A673 (cell line): ENCODE data around the gene ERAP2. TPM values are rescaled to one million over a fixed set of nuclear protein-coding genes. Genes with fewer than 3 reads are reported as not detected.

Experiments
- BruUV-seq: library from RNA; stranded (reverse); fragments of 400-500 nt; replicated peaks from 2 replicates; lab custom pipeline; 2021; lab: Mats Ljungman, UMichigan
- CTCF ChIA-PET: fragments of 300-600 bp; sonication (Branson Sonifier 250); formaldehyde crosslinking; loops from one replicate; lab custom pipeline; 2022; ENCODE audit warnings: antibody characterized with exemption; lab: Charles Lee
- POLR2A ChIA-PET: fragments of 300-600 bp; sonication (Branson Sonifier 250); formaldehyde crosslinking; loops from one replicate; lab custom pipeline; 2022; ENCODE audit warnings: antibody characterized with exemption; ENCODE audit not compliant: low non-redundant PET; lab: Charles Lee
- DNase-seq: peaks from one replicate; pipeline ENCODE4 v3.0.0-alpha.2; 2015; ENCODE audit warnings: low spot score
- H3K27ac ChIP-seq: fragments of 200-600 bp; sonication (generic); 2 replicates; pipeline ENCODE4 v1.5.1; 2016; ENCODE audit warnings: mixed run types, low read depth, mild to moderate bottlenecking, mixed read lengths, antibody characterized with exemption, low read length; ENCODE audit not compliant: poor library complexity, severe bottlenecking
- H3K27me3 ChIP-seq: fragments of 200-600 bp; sonication (generic); replicated peaks from 2 replicates; pipeline ENCODE4 v1.6.1; 2017; ENCODE audit warnings: mixed run types, low read depth, mild to moderate bottlenecking, mixed read lengths, antibody characterized with exemption, low read length; ENCODE audit not compliant: insufficient read depth, poor library complexity
- H3K36me3 ChIP-seq: fragments of 200-600 bp; sonication (generic); 2 replicates; pipeline ENCODE4 v1.6.1; 2016; ENCODE audit warnings: mixed run types, mild to moderate bottlenecking, mixed read lengths, antibody characterized with exemption, low read length; ENCODE audit not compliant: insufficient read depth, poor library complexity, severe bottlenecking
- H3K4me1 ChIP-seq: fragments of 200-600 bp; sonication (generic); 2 replicates; pipeline ENCODE4 v1.6.1; 2017; ENCODE audit warnings: mixed run types, mild to moderate bottlenecking, mixed read lengths, antibody characterized with exemption, low read length; ENCODE audit not compliant: insufficient read depth, poor library complexity, severe bottlenecking
- H3K4me3 ChIP-seq: fragments of 200-600 bp; sonication (generic); 2 replicates; pipeline ENCODE4 v1.5.1; 2016; ENCODE audit warnings: low read depth, mixed run types, mild to moderate bottlenecking, mixed read lengths, low read length; ENCODE audit not compliant: poor library complexity, severe bottlenecking
- H3K9me3 ChIP-seq: fragments of 200-600 bp; sonication (generic); 2 replicates; pipeline ENCODE4 v1.6.1; 2016; ENCODE audit warnings: mixed run types, low read depth, mild to moderate bottlenecking, mixed read lengths, antibody characterized with exemption, low read length; ENCODE audit not compliant: poor library complexity, severe bottlenecking
- CTCF ChIP-seq: fragments of 300-800, 200-600 bp; sonication (generic); conservative IDR thresholded peaks from 2 replicates; pipeline ENCODE4 v1.5.1; 2017; ENCODE audit warnings: low read depth, mild to moderate bottlenecking, antibody characterized with exemption, low read length, moderate library complexity, mixed read lengths
- EZH2 ChIP-seq: fragments of 200-600 bp; sonication (generic); IDR thresholded peaks from 2 replicates; pipeline ENCODE4 v1.6.1; 2017; ENCODE audit warnings: borderline replicate concordance, low read depth, mild to moderate bottlenecking, mixed read lengths, antibody characterized with exemption, low read length; ENCODE audit not compliant: poor library complexity, severe bottlenecking
- intact Hi-C: fragments of 100-400 bp; cut with micrococcal nuclease; formaldehyde crosslinking; loops from one replicate; pipeline ENCODE4 v1.10.0; 2022; ENCODE audit not compliant: unreplicated experiment
- total RNA-seq: library from RNA; stranded (reverse); gene quantifications from 2 replicates; pipeline ENCODE4 v1.2.3, GENCODE V29; 2021

Gene ERAP2
- total RNA-seq, 1 experiment from 2014 or later: 2.6 TPM

DNA sequence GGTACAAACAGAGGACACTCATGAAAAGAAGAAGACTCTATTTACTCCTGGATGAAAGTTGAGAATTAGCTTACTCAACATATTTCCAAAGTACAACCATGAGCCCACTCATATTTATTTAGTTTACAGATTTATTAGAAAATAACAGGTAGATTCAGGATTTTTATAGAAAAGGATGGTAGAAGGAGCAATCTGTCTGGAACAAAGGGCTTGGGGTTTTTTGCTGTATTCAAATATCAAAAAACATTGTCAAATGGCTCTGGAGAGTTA, 7.0 kb upstream of the ERAP2 start:
- TF ChIP-seq EZH2 (no peak), CTCF (no peak)
- Histone ChIP-seq H3K27ac (no peak overlapping the region), H3K27me3 (no peaks in the 10 kb centered on the region), H3K4me1 (peaks cover 3% of the 10 kb centered on the region), H3K4me3 (no peak overlapping the region), H3K9me3 (no peaks in the 10 kb centered on the region), H3K36me3 (no peaks in the 10 kb centered on the region)
- BruUV-seq: no TSS peak
- POLR2A ChIA-PET: no interaction called here
- intact Hi-C loops: loop anchor here (1.0 to 5.0 kb wide), 4 partner anchors 115 to 293 kb away; partner anchors contain the start of gene LIX1
- DNase-seq: no peak
- CTCF ChIA-PET: interaction anchor here (0.5 to 1.3 kb wide), 11 partner anchors 8 to 522 kb away, joined by 3 to 18 read pairs (median 3); partner anchors contain the start of gene LIX1

DNA sequence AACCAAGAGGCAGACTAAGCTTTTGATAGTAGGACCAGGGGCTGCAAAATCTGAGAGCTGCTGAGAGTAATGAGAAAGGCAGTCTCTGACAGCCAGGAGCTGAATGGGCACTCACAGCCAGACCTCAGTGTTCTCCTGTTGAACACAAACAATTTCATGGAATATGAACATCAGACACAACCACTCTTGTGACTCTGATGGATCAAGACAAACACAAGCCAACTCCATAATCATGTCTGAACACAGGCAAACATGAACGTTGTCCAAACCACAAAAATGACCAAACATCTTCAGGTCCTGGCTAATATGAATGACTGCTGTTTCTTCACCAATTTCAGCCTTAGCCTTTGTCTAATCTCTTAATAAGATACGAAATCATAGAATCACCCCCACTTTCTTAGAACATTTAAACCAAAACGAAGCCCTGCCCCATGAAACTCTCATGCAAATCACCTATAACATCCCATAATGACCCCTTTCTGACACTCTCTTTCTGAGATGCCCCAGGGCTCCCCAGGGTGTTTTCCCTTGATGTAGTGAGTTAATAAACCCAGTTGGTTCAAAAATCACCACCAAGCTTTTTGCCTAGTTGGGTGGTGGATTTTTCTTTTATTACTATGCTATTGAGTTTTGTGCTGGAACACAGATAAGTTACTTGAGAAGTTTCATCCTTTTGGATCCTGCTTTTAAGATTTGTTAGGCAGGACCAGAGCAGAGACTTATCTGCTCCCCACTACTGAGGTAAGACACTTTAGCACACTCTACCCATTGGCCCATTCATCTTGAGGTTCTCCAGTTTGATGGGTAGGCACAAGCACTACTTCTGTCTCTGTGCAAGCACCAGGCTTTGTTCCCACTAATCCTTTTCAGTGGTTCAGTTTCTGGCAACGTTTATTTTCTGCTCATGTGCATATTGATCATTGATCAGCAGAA, 5.9 kb upstream of the ERAP2 start:
- H3K27me3 ChIP-seq: no peaks in the 10 kb centered on the region
- peaks cover 3% of the 10 kb centered on the region for H3K4me1 ChIP-seq
- no peak overlapping the region for H3K27ac ChIP-seq
- ChIA-PET CTCF (interaction anchor here (0.6 kb wide), 1 partner anchor 118 kb away, joined by 11 read pairs; no protein-coding TSS in a partner anchor), POLR2A (no interaction called here)
- intact Hi-C loops: no loop called here
- no TSS peak for BruUV-seq
- H3K9me3 ChIP-seq: no peaks in the 10 kb centered on the region
- no peak for TF ChIP-seq CTCF
- TF ChIP-seq EZH2: no peak
- no peak overlapping the region for H3K4me3 ChIP-seq
- no peak for DNase-seq
- H3K36me3 ChIP-seq: no peaks in the 10 kb centered on the region

- CTCF ChIA-PET: interaction anchor here (0.6 kb wide), 1 partner anchor 118 kb away, joined by 11 read pairs; no protein-coding TSS in a partner anchor
- intact Hi-C loops: no loop called here
- H3K27ac ChIP-seq: no peak overlapping the region
- no TSS peak for BruUV-seq
- H3K4me3 ChIP-seq: no peak overlapping the region
- peaks cover 3% of the 10 kb centered on the region for H3K4me1 ChIP-seq
- H3K36me3 ChIP-seq: no peaks in the 10 kb centered on the region
- TF ChIP-seq CTCF: no peak
- TF ChIP-seq EZH2: no peak
- POLR2A ChIA-PET: no interaction called here
- no peaks in the 10 kb centered on the region for H3K9me3 ChIP-seq
- no peak for DNase-seq
- no peaks in the 10 kb centered on the region for H3K27me3 ChIP-seq
These were observed 5.3 kb upstream of the ERAP2 start for GRCh38 chr5:96871027-96871399.
